GM18508 (cell line): ENCODE data around the gene EPGN.
"Not testable (repeated sequence)": the region's sequence is repeated elsewhere in the genome, so short reads cannot be mapped to it uniquely, and the experiment has no call there.

Source experiments
- ATAC-seq: cut with Tn5 transposase; IDR thresholded peaks from one replicate; pipeline ENCODE4 v1.9.1; 2021; ENCODE audit warnings: moderate number of reproducible peaks; ENCODE audit not compliant: insufficient read depth, unreplicated experiment

Gene EPGN

GRCh38 chr4:74335341-74336021 is 27.2 kb downstream of the EPGN start:
- no peak for ATAC-seq

DNA sequence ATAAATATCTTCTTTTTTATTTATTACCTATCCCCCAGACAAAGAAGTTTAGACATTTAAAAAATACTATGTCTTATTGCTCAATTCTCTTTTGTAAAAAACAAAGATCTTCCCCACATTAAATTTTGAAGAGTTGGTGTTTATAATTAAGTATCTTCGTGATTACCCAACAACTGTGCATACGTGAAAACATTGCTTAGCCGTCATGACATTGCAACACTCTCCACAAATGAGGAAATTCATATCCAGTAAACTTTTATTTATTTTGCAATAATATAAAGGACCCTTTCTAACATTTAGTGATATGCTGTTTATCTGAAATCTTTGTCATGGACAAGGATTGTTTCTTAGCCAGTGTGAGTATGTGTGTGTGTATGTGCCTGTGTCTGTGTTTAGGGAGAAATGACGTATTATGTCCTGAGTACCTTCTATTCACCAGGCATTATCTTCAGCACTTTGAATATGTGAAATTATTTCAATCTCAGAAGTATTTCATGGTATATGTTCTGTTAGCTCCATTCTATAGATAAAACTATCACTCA is 30.6 kb downstream of the EPGN start:
- no peak for ATAC-seq

DNA sequence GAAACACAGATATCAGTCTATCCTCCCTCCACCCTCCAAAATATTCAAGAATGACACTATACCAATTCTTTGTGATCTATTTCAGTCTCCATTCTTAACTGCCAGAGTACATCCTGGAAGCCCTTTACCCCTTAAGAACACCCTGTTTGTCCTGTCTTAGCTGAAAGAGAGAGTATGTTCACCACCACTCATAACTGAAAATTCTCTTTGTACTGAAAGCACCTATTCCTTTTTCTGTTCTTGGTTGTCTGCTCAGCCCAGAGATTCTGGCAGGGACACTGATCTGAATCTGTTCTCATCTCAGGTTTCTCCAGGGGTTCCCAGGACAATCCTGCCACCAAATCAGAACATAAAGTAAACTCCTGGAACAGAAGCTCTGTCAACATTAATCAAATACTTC is 31.2 kb downstream of the EPGN start:
- no peak for ATAC-seq

GRCh38 chr4:74340421-74340820 is 32.2 kb downstream of the EPGN start:
- not testable (repeated sequence) for ATAC-seq

DNA sequence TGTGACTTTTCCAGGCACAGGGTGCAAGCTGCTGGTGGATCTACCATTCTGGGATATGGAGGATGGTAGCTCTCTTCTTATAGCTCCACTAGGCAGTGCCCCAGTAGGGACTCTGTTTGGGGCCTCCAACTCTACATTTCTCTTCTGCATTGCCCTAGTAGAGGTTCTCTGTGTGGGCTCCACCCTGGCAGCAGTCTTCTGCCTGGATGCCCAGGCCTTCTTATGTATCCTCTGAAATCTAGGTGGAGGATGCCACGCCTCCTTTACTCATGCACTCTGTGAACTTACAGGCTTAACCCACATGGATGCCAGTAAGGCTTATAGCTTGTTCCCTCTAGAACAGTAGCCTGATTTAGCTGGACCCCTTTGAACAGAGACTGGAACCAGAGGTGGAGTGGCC is 35.8 kb downstream of the EPGN start:
- no peak for ATAC-seq

- ATAC-seq, result no peak
Observed at GRCh38 chr4:74353858-74354257, 45.6 kb downstream of the EPGN start.

- ATAC-seq, result no peak
Observed at GRCh38 chr4:74357965-74358364, 49.7 kb downstream of the EPGN start.

DNA sequence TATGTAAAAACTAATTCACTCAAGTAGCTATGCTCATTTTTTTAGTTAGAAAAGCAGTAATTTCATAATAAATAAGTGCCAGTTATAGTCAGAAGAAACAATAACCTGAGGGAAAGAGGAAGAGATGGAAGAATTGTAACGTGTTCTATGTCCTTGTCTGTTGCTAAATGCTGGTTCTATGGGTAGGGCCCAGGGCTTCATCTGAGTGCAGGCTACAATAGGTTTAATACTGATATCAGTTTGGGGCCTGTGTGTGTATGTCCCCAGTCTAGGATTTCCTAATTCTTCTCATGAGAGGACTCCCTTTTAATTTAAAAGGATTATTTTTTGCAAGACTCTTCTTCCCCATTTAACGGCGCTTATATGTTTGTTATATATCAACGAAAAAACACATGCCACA is 53.4 kb downstream of the EPGN start:
- ATAC-seq, result no peak

GRCh38 chr4:74362347-74362746 is 54.1 kb downstream of the EPGN start:
- ATAC-seq, result no peak

DNA sequence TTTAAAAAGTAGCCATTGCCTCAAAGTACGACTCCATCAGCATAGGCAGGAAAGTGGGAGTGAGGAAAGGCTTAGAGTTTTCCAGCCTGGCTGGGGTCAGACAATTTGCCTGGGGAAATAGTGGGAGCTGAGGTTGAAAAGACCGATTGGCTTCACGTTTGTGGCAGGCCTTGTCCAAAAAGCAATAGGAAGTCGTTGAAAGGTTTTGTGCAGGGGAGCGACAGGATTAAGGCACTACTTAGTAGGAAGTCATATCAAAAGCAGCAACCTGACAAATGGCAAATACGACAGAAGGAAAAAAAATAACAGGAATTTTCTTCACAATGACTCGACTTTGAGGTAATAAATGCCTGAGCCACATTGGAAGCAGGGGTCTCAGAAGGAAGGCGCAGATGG is 56.0 kb downstream of the EPGN start:
- no peak for ATAC-seq

DNA sequence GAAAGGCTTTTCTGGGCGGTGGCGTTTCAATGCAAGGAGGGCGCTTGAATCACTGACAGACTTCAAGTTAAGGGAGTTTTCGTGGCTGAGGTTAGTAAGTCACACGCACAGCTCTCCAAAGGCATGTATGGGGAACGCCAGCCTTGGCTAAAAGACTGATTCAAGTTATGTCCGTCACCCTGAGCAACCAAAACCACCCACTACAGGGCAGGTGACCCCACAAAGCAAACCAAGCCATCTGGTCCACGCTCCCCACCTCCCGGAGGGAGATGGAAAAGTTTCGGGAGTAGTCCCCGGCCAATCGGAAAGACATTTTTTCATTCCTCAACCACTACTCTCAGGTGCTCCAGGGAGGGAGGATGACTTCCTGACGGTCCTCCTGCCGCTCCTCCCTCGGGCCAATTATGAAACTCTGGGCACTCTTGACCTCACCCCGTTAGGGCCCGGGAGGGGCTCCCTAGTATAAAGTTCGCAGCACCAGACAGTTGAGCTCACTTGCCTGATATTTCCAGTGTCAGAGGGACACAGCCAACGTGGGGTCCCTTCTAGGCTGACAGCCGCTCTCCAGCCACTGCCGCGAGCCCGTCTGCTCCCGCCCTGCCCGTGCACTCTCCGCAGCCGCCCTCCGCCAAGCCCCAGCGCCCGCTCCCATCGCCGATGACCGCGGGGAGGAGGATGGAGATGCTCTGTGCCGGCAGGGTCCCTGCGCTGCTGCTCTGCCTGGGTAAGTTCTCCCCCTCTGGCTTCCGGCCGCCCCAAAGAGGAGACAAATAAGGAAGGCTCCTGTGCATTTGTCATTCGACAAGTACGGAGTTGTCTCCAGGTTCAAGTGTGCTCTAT is 56.6 kb downstream of the EPGN start, which contains the start of gene EREG:
Gene EREG (plus strand): TSS at position 494 of the 840 bp plus-strand sequence. CDS start 164 bp downstream, at position 658.
- no peak for ATAC-seq

DNA sequence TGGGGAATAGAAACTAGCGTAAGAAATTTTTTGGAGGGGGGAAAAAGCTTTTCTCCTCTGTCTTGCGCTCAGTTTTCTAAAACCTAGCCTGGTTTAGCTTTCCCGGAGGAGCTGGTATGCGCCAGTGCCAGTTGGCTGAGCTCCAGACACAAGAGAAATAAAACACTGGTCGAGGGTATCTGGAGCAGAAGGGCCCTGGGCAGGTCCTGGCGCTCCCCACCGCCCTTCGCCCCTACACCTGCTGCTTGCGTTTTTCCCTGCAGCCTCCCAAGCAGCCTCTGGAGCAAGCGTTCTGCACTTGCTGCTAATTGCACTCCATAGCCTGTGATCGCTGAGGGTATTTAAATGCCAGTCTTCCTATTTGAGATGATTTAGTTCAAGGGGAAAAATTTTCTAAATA is 57.5 kb downstream of the EPGN start:
- no peak for ATAC-seq
